Endodermal cell (in vitro differentiated cells): ENCODE data around the gene PSMD13. TPM values are rescaled to one million over a fixed set of nuclear protein-coding genes. Genes with fewer than 3 reads are reported as not detected.

ENCODE experiments used
- DNase-seq: peaks from one replicate; pipeline ENCODE4 v3.0.0-alpha.2; 2017
- H3K27ac ChIP-seq: 2 replicates; pipeline ENCODE4 v1.5.1; 2013; ENCODE audit warnings: mild to moderate bottlenecking, low read depth, low read length, moderate library complexity
- H3K27me3 ChIP-seq: 2 replicates; pipeline ENCODE4 v1.6.1; 2013; ENCODE audit warnings: mild to moderate bottlenecking, low read length, moderate library complexity; ENCODE audit not compliant: insufficient read depth, control insufficient read depth, poor library complexity, severe bottlenecking
- H3K36me3 ChIP-seq: 2 replicates; pipeline ENCODE4 v1.7.0; 2013; ENCODE audit warnings: mild to moderate bottlenecking, low read length, moderate library complexity; ENCODE audit not compliant: control insufficient read depth, insufficient read depth
- H3K4me1 ChIP-seq: one replicate; pipeline ENCODE4 v1.7.0; 2013; ENCODE audit warnings: low read length; ENCODE audit not compliant: control insufficient read depth, insufficient read depth
- H3K4me3 ChIP-seq: 2 replicates; pipeline ENCODE4 v1.5.1; 2013; ENCODE audit warnings: mild to moderate bottlenecking, low read length, moderate library complexity
- H3K9ac ChIP-seq: 2 replicates; pipeline ENCODE4 v1.6.1; 2013; ENCODE audit warnings: mild to moderate bottlenecking, low read length, moderate library complexity; ENCODE audit not compliant: poor library complexity, severe bottlenecking; ENCODE audit errors: extremely low read depth
- H3K9me3 ChIP-seq: 2 replicates; pipeline ENCODE4 v1.6.1; 2013; ENCODE audit warnings: mild to moderate bottlenecking, low read length, moderate library complexity; ENCODE audit not compliant: control insufficient read depth
- H3K27ac Mint-ChIP-seq: 2 replicates; pipeline ENCODE4 v1.8.0; 2020; ENCODE audit warnings: mixed read lengths
- H3K27me3 Mint-ChIP-seq: 2 replicates; pipeline ENCODE4 v1.8.0; 2021; ENCODE audit warnings: mild to moderate bottlenecking, mixed read lengths; ENCODE audit not compliant: insufficient read depth
- H3K36me3 Mint-ChIP-seq: 2 replicates; pipeline ENCODE4 v1.8.0; 2020; ENCODE audit warnings: low read depth, mixed read lengths
- H3K4me1 Mint-ChIP-seq: 2 replicates; pipeline ENCODE4 v1.8.0; 2020; ENCODE audit warnings: mixed read lengths
- H3K4me3 Mint-ChIP-seq: 2 replicates; pipeline ENCODE4 v1.8.0; 2020; ENCODE audit warnings: mild to moderate bottlenecking, moderate library complexity, mixed read lengths
- H3K9me3 Mint-ChIP-seq: 2 replicates; pipeline ENCODE4 v1.8.0; 2020; ENCODE audit warnings: mild to moderate bottlenecking, mixed read lengths
- CTCF ChIP-seq: fragments of 200-600 bp; sonication (generic); conservative IDR thresholded peaks from 2 replicates; pipeline ENCODE4 v1.5.0; 2021; ENCODE audit warnings: antibody characterized with exemption, mild to moderate bottlenecking
- WGBS, 2 experiments: methylation state at CpG; one replicate each; pipeline versions ENCODE4 v1.1.5 to v1.1.7; 2013; ENCODE audit warnings: missing lambda C conversion rate in 2 of 2, mixed read lengths in 1 of 2; ENCODE audit not compliant: insufficient coverage in 1 of 2, insufficient read length in 1 of 2; 5-methylcytosine and 5-hydroxymethylcytosine counted together
- total RNA-seq, 2 donors: library from RNA; stranded (reverse); fragmentation: NEBNext Ultra II Directional in 1 of 2; extraction: Animal tissue kit (Norgen Biotek cat#: 25700) in 1 of 2; gene quantifications; 2 replicates in 1 of 2; 3 replicates in 1 of 2; pipeline ENCODE4 v1.2.1, GENCODE V29; 2021

The PSMD13 gene
- total RNA-seq, 2 donors from 2014 or later: 120 to 134 TPM

GRCh38 chr11:223884-224283, 12.9 kb upstream of the PSMD13 start:
- H3K27ac Mint-ChIP-seq: no peak overlapping the region
- no peak overlapping the region for H3K9ac ChIP-seq
- H3K4me3 Mint-ChIP-seq: no peak overlapping the region
- no peaks in the 10 kb centered on the region for H3K27me3 ChIP-seq
- no peak overlapping the region for H3K4me3 ChIP-seq
- H3K27me3 Mint-ChIP-seq: no peaks in the 10 kb centered on the region
- H3K4me1 Mint-ChIP-seq: no peaks in the 10 kb centered on the region
- peaks cover 20% of the 10 kb centered on the region for H3K36me3 Mint-ChIP-seq
- DNase-seq: peak; percentile 17
- peaks cover 3% of the 10 kb centered on the region for H3K4me1 ChIP-seq
- no peak overlapping the region for H3K27ac ChIP-seq
- no peak for TF ChIP-seq CTCF
- H3K36me3 ChIP-seq: peaks cover 3% of the 10 kb centered on the region
- no peaks in the 10 kb centered on the region for H3K9me3 Mint-ChIP-seq
- H3K9me3 ChIP-seq: no peaks in the 10 kb centered on the region
- WGBS, 2 experiments: 94% methylated on average over 9 of the region's 9 CpGs; no CpG with 5 or more reads in 1 of the 2 experiments

- no peak overlapping the region for H3K27ac ChIP-seq
- Mint-ChIP-seq H3K9me3 (no peaks in the 10 kb centered on the region), H3K4me3 (no peak overlapping the region), H3K27ac (no peak overlapping the region), H3K27me3 (no peaks in the 10 kb centered on the region), H3K36me3 (peaks cover 18% of the 10 kb centered on the region), H3K4me1 (no peaks in the 10 kb centered on the region)
- no peak overlapping the region for H3K9ac ChIP-seq
- peak; percentile 26 for DNase-seq
- no peaks in the 10 kb centered on the region for H3K27me3 ChIP-seq
- no peak for TF ChIP-seq CTCF
- H3K4me3 ChIP-seq: no peak overlapping the region
- peaks cover 3% of the 10 kb centered on the region for H3K4me1 ChIP-seq
- WGBS, 2 experiments: 95 to 96% methylated on average over 4 to 7 of the region's 7 CpGs
- no peaks in the 10 kb centered on the region for H3K9me3 ChIP-seq
- peaks cover 3% of the 10 kb centered on the region for H3K36me3 ChIP-seq
Observed at GRCh38 chr11:224424-224823, 12.4 kb upstream of the PSMD13 start.

GRCh38 chr11:225734-226453, 10.9 kb upstream of the PSMD13 start:
- H3K36me3 ChIP-seq: peaks cover 3% of the 10 kb centered on the region
- TF ChIP-seq CTCF: no peak
- Mint-ChIP-seq H3K36me3 (peaks cover 24% of the 10 kb centered on the region), H3K27ac (no peak overlapping the region), H3K4me1 (no peaks in the 10 kb centered on the region), H3K27me3 (no peaks in the 10 kb centered on the region), H3K4me3 (no peak overlapping the region), H3K9me3 (no peaks in the 10 kb centered on the region)
- DNase-seq: peak; percentile 23
- H3K9ac ChIP-seq: no peak overlapping the region
- peaks cover 3% of the 10 kb centered on the region for H3K4me1 ChIP-seq
- 93 to 94% methylated on average over 9 to 10 of the region's 10 CpGs for WGBS, 2 experiments
- H3K4me3 ChIP-seq: no peak overlapping the region
- no peak overlapping the region for H3K27ac ChIP-seq
- H3K27me3 ChIP-seq: no peaks in the 10 kb centered on the region
- H3K9me3 ChIP-seq: no peaks in the 10 kb centered on the region
